Measurements from ENCODE around the gene LRP2. TPM values are rescaled to one million over a fixed set of nuclear protein-coding genes. Genes with fewer than 3 reads are reported as not detected.

Gene LRP2
- total and polyA plus RNA-seq, 7 donors = 1.9 TPM; not detected in 6

GRCh38 chr2:169354244-169354643, 8.1 kb downstream of the LRP2 start:
- no peak overlapping the region for H3K27ac ChIP-seq
- TF ChIP-seq POLR2A (IDR thresholded peaks at IDR 0.05) = no peak
- TF ChIP-seq POLR2AphosphoS5 (IDR thresholded peaks at IDR 0.05) = no peak
- no peak for TF ChIP-seq EP300 (IDR thresholded peaks at IDR 0.05)
- TF ChIP-seq, protein P1, sequence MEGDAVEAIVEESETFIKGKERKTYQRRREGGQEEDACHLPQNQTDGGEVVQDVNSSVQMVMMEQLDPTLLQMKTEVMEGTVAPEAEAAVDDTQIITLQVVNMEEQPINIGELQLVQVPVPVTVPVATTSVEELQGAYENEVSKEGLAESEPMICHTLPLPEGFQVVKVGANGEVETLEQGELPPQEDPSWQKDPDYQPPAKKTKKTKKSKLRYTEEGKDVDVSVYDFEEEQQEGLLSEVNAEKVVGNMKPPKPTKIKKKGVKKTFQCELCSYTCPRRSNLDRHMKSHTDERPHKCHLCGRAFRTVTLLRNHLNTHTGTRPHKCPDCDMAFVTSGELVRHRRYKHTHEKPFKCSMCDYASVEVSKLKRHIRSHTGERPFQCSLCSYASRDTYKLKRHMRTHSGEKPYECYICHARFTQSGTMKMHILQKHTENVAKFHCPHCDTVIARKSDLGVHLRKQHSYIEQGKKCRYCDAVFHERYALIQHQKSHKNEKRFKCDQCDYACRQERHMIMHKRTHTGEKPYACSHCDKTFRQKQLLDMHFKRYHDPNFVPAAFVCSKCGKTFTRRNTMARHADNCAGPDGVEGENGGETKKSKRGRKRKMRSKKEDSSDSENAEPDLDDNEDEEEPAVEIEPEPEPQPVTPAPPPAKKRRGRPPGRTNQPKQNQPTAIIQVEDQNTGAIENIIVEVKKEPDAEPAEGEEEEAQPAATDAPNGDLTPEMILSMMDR (IDR thresholded peaks at IDR 0.05) = no peak
- H3K9me3 ChIP-seq = no peaks in the 10 kb centered on the region
- WGBS, 2 donors = 78 to 92% methylated on average over 2 of the region's 2 CpGs
- DNase-seq = no peak
- no peaks in the 10 kb centered on the region for H3K36me3 ChIP-seq
- H3K4me1 ChIP-seq = no peaks in the 10 kb centered on the region
- no peak overlapping the region for H3K4me3 ChIP-seq
- H3K27me3 ChIP-seq = no peaks in the 10 kb centered on the region
- intact Hi-C loops (cut with DNase I) = no loop called here

- H3K36me3 ChIP-seq = no peaks in the 10 kb centered on the region
- no peak overlapping the region for H3K4me3 ChIP-seq
- H3K27me3 ChIP-seq = no peaks in the 10 kb centered on the region
- TF ChIP-seq, protein P1 (IDR thresholded peaks at IDR 0.05) = no peak
- intact Hi-C loops (cut with DNase I) = no loop called here
- DNase-seq = no peak
- no peaks in the 10 kb centered on the region for H3K9me3 ChIP-seq
- no peaks in the 10 kb centered on the region for H3K4me1 ChIP-seq
- 71 to 81% methylated on average over 4 of the region's 4 CpGs for WGBS, 2 donors
- H3K27ac ChIP-seq = no peak overlapping the region
These were observed 10.6 kb downstream of the LRP2 start for GRCh38 chr2:169351725-169352124.

DNA sequence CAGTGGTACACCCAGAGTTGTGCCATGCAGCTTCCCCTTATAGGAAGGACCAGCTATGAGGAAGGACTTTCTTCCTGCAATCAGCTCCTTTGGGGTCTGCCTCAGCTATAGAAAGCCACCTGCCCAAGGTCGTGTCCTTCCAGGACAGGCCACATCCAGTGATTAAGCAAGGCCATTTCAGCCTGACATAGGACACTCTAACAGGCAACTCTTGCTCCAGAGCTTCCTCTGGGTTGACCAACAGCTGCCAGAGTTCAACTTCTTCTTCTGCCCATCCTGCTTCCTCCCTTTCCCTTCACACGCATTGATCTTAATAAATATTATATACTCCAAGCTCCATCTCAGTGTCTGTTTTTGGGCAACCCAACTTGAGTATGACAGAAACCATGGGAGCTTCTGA, 12.8 kb downstream of the LRP2 start:
- WGBS, 2 donors = 88 to 90% methylated on average over 2 of the region's 2 CpGs
- Histone ChIP-seq H3K36me3 (no peaks in the 10 kb centered on the region), H3K4me3 (no peak overlapping the region), H3K27ac (no peak overlapping the region), H3K4me1 (no peaks in the 10 kb centered on the region), H3K27me3 (no peaks in the 10 kb centered on the region), H3K9me3 (no peaks in the 10 kb centered on the region)
- TF ChIP-seq, protein P1 (IDR thresholded peaks at IDR 0.05) = no peak
- TF ChIP-seq EP300 (IDR thresholded peaks at IDR 0.05) = no peak
- TF ChIP-seq POLR2AphosphoS5 (IDR thresholded peaks at IDR 0.05) = no peak
- TF ChIP-seq POLR2A (IDR thresholded peaks at IDR 0.05) = no peak
- DNase-seq = no peak
- intact Hi-C loops (cut with DNase I) = no loop called here

DNA sequence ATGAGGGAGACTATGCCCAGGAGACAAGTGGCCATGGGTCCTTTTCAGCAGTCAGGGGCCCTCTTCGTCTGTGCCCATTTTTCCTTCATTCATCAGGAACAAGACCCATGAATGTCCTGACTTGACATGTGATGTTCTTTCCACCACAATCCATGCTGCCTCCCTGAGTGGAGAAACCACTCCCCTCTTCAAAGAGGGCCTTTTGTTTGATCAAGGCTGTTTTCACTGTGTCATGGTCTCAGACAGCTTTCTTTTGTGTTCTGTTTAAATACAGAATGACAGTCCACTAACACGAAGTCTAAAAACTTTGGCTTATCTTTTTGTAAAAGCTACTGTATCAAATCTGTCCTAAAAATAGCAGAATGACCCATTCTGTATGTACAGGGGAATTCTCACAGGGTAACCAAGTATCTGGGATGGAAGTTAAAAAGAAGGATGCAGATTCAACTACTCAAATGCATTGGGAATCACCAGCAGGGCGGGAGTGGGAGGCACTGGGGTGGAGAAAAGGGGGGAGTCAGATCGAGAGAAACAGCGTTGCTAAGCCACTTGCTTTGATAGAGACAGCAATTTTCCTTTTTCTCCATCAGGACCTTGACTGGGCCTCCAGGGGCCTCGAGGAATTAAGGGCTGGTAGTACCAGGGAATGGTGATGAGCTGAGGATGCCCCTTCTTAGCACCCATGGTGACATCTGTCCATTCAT, 13.9 kb downstream of the LRP2 start:
- WGBS, 2 donors = 58 to 75% methylated on average over 6 of the region's 6 CpGs
- Histone ChIP-seq H3K27ac (no peak overlapping the region), H3K4me3 (no peak overlapping the region), H3K4me1 (no peaks in the 10 kb centered on the region), H3K9me3 (no peaks in the 10 kb centered on the region), H3K36me3 (no peaks in the 10 kb centered on the region), H3K27me3 (no peaks in the 10 kb centered on the region)
- no peak for DNase-seq
- intact Hi-C loops (cut with DNase I) = no loop called here
- no peak for TF ChIP-seq POLR2AphosphoS5 (IDR thresholded peaks at IDR 0.05)
- TF ChIP-seq EP300 (IDR thresholded peaks at IDR 0.05) = no peak
- no peak for TF ChIP-seq POLR2A (IDR thresholded peaks at IDR 0.05)
- TF ChIP-seq, protein P1 (IDR thresholded peaks at IDR 0.05) = no peak
